Breast epithelium (tissue), 3 donors: ENCODE data around the gene POM121.
"Not testable (repeated sequence)": the region's sequence is repeated elsewhere in the genome, so short reads cannot be mapped to it uniquely, and the experiment has no call there.

Experiments used
- POLR2AphosphoS5 ChIP-seq, 3 donors: sonication (generic); formaldehyde crosslinking; IDR thresholded peaks; one replicate each; pipeline ENCODE4 v1.6.1; 2017; ENCODE audit warnings: antibody characterized with exemption in 3 of 3
- TF ChIP-seq, protein P1 (sequence below), 3 donors: fragments of 450-650 bp; IDR thresholded peaks; one replicate each; pipeline ENCODE4 v1.5.1; 2016 to 2017; ENCODE audit warnings: antibody characterized with exemption in 3 of 3, mild to moderate bottlenecking in 3 of 3, moderate library complexity in 3 of 3

DNA sequence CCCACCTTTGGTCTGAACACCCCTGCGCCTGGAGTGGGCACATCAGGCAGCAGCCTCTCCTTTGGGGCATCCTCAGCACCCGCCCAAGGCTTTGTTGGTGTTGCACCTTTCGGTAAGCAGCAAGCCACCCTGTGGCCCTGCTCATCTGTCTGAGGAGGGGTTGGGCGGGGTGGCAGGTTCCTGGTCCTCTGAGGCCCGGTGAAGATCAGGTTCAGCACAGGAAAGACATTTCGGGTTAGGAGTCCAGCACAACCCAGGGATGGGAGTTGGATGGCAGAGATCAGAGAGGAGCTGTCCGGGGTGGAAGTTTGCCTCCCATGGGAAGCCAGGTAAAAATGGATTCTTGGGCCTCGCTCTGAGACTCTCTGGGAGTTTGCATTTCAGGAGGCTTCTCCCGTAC is 20.7 kb downstream of the POM121 start:
- TF ChIP-seq, protein P1, sequence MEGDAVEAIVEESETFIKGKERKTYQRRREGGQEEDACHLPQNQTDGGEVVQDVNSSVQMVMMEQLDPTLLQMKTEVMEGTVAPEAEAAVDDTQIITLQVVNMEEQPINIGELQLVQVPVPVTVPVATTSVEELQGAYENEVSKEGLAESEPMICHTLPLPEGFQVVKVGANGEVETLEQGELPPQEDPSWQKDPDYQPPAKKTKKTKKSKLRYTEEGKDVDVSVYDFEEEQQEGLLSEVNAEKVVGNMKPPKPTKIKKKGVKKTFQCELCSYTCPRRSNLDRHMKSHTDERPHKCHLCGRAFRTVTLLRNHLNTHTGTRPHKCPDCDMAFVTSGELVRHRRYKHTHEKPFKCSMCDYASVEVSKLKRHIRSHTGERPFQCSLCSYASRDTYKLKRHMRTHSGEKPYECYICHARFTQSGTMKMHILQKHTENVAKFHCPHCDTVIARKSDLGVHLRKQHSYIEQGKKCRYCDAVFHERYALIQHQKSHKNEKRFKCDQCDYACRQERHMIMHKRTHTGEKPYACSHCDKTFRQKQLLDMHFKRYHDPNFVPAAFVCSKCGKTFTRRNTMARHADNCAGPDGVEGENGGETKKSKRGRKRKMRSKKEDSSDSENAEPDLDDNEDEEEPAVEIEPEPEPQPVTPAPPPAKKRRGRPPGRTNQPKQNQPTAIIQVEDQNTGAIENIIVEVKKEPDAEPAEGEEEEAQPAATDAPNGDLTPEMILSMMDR (IDR thresholded peaks at IDR 0.05), result not testable (repeated sequence)
- TF ChIP-seq POLR2AphosphoS5 (IDR thresholded peaks at IDR 0.05), result not testable (repeated sequence)
